Measurements from ENCODE around the gene NR1H2. TPM values are rescaled to one million over a fixed set of nuclear protein-coding genes. Genes with fewer than 3 reads are reported as not detected.
"Not testable (repeated sequence)": the region's sequence is repeated elsewhere in the genome, so short reads cannot be mapped to it uniquely, and the experiment has no call there.

NR1H2 gene
- total RNA-seq, 3 donors from 2014 or later: 106 to 107 (median 106) TPM

DNA sequence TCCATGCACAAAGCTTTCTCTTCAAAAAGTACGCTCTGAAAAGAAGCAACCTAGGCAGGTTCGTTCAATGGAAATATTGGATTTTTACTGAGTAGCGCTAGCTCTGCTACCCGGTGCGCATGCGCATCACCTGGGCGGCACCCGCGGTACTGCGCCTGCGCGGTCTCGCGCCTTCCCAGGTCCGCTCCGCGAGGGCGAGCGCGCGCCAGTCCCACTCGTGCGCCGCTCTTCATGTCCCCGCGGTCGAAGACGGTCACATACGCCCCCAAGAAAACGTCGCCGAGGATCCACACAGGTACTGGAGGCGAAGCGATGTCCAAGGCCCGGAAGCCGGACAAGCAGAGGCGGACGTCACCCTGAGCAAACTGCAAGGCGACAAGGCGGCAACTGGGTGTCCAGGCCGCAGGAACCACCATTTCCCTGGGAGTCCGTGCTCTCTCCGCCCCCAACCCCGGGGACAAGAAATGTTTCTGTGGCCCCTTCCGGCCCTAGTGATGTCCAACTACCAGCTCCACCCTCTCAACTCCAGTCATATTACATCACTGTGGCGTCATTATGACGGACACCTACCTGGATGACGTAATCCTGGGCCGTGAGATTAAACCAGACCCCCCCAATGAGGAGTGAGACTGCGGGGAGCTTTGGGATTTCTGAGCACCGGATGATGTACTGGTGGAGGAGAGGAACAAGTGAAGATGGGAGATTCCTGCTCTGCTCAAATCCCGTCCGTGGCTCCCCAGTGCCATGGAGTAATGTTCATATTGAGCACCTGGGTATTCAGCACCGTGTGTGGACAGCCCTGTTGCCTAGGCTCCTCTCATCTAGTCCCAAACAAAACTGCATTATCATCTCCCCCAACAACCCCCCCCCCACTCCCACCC is 42.3 kb upstream of the NR1H2 start:
- Mint-ChIP-seq H3K36me3 (ENCODE audit: insufficient read depth) (no peaks in the 10 kb centered on the region), H3K9me3 (no peaks in the 10 kb centered on the region), H3K27me3 (ENCODE audit: low read depth) (peaks cover 41% of the 10 kb centered on the region), H3K4me1 (ENCODE audit: low read depth) (peaks cover 52% of the 10 kb centered on the region), H3K4me3 (peak overlapping the region; percentile 74)
- peak; percentile 16 to 48 for ATAC-seq
- DNase-seq: peak; percentile 80

DNA sequence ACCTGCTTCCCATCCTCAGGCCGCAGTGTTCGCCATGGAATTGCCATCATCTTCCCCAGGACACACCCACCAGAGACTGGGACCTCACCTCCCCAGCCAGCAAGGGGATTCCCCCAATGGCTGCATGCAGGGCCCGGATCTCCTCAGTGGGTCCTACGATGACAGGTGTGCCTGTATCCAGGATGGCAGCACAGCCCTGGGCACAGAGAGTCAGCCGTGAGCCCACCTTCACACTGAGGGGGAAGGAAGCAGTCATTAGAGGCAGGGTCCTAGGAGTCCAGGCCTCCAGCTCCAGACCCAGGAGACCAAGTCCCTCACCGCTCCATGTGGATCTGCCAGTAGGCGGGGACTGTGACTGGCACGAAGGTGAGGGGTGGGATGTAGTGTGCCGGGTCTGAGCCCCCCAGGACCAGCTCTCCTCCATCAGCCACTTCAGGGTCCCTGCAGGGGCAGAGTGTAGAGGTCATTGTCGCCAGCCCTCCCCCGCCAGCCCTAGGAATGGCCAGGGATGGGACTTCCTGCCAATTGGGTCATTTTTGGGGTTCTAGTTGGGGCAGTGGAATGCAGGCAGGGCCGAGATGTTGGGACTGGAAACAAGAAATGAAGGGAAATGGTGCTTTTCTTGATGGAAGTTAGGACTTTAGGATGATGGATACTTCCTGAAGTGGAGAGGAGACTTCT is 41.4 kb upstream of the NR1H2 start:
- Mint-ChIP-seq H3K36me3 (ENCODE audit: insufficient read depth) (no peaks in the 10 kb centered on the region), H3K4me1 (ENCODE audit: low read depth) (peaks cover 43% of the 10 kb centered on the region), H3K4me3 (no peak overlapping the region), H3K9me3 (no peaks in the 10 kb centered on the region), H3K27me3 (ENCODE audit: low read depth) (peaks cover 32% of the 10 kb centered on the region)
- ATAC-seq: no peak
- DNase-seq: no peak

DNA sequence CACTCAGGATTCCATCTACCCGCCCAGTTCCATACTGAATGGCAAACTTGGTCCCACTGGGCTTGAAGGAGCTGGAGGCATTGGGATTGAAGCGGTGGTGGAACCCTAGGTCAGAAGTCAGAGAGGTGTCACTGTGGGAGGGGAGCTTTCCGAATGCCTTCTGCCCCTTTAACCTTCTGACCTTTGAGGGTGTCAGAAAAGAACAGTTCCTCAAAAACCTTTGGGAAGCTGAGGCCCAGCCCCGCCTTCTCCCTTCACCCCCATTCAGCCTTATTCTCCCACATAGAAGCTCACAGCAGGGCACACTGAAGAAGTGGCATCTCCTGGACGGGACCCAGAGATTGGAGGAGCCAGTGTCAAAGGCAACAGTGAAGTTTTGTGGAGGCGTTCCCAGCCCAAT is 39.2 kb upstream of the NR1H2 start:
- H3K36me3 Mint-ChIP-seq (ENCODE audit: insufficient read depth); H3K9me3 Mint-ChIP-seq; DNase-seq; ATAC-seq; H3K4me3 Mint-ChIP-seq: not testable (repeated sequence)
- Mint-ChIP-seq H3K27me3 (ENCODE audit: low read depth) (peaks cover 16% of the 10 kb centered on the region), H3K4me1 (ENCODE audit: low read depth) (peaks cover 27% of the 10 kb centered on the region)

DNA sequence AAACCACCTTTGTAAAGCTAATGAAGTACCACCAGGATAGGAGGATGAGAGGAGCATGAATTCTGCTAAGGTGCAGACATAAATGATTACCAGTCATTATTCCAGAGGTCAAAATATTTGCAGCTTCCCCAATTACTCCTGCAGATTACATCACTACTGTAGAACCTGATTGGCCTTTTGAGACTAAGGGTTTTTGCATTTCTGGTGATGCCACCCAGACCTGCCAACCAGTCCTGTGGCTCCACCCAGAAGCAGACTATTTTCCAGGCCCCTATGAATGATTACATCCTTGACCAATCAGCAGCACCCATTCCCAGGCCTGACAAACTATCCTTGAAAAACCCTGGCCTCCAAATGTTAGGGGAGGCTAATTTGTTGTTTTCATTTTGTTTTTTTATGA is 35.9 kb upstream of the NR1H2 start:
- ATAC-seq: no peak
- no peak for DNase-seq
- H3K4me3 Mint-ChIP-seq: no peak overlapping the region
- H3K9me3 Mint-ChIP-seq: no peaks in the 10 kb centered on the region
- no peaks in the 10 kb centered on the region for H3K36me3 Mint-ChIP-seq (ENCODE audit: insufficient read depth)
- H3K27me3 Mint-ChIP-seq (ENCODE audit: low read depth): peaks cover 3% of the 10 kb centered on the region
- H3K4me1 Mint-ChIP-seq (ENCODE audit: low read depth): peaks cover 8% of the 10 kb centered on the region

DNA sequence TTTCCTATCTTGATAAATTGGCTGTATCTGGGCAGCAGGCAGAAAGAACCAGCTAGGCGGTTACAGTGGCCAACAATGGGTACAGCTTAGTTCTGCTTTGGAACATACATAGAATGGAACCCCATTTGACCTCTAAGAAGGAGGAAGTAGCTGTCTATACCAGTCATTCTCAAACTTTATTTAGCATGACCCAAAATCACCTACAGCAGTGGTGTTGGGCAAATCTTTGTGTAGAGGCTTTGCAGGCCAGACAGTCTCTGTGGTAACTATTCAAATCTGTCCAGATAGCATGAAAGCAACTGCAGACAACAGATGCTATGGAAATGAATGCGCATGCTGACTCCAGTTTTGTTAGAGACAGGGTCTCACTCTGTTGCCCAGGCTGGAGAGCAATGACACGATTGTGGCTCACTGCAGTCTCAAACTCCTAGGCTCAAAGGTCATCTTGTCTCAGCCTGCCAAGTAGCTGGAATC is 35.1 kb upstream of the NR1H2 start:
- H3K9me3 Mint-ChIP-seq: peaks cover 1% of the 10 kb centered on the region
- ATAC-seq: peak in 1 of 2 donors; percentile 18

DNA sequence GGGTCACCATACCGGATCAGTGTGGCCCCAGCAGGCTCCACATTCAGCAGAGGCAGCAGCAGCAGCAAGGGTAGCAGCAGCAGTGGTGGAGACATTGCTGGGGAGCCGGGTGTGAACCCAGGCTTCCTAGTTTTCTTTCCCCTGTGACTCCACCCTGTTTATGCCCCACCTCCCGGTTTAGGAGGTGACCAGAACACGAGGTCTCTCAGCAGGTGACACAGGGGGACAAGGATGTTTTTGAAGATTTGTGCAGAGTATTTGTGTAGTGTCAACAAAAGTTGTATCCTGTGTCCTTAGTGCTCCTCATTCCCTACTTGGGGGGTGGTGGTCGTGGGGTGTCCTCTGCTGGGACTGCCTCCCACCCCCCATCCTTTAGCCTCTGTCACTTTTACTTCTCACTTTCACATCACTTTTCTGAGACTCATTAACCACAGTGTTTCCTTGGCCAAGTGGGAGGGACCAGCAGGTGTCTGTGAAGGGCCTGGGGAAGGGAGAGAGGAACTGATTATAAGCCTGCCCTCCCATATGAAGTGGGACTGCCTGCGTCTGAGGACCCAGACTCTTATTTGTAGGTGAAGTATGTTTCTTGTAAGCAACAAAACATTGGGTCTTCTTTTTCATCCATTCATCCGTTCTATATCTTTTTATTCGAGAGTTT is 31.5 kb upstream of the NR1H2 start:
- ATAC-seq (no peak), DNase-seq (no peak)
- Mint-ChIP-seq H3K36me3 (ENCODE audit: insufficient read depth) (no peaks in the 10 kb centered on the region), H3K4me1 (ENCODE audit: low read depth) (peaks cover 21% of the 10 kb centered on the region), H3K27me3 (ENCODE audit: low read depth) (no peaks in the 10 kb centered on the region), H3K9me3 (peaks cover 3% of the 10 kb centered on the region), H3K4me3 (no peak overlapping the region)

More for the DNA sequence above, 35.1 kb upstream of the NR1H2 start:
- Mint-ChIP-seq H3K4me1 (ENCODE audit: low read depth) (peaks cover 3% of the 10 kb centered on the region), H3K27me3 (ENCODE audit: low read depth) (no peaks in the 10 kb centered on the region), H3K4me3 (no peak overlapping the region), H3K36me3 (ENCODE audit: insufficient read depth) (no peaks in the 10 kb centered on the region)
- no peak for DNase-seq

DNA sequence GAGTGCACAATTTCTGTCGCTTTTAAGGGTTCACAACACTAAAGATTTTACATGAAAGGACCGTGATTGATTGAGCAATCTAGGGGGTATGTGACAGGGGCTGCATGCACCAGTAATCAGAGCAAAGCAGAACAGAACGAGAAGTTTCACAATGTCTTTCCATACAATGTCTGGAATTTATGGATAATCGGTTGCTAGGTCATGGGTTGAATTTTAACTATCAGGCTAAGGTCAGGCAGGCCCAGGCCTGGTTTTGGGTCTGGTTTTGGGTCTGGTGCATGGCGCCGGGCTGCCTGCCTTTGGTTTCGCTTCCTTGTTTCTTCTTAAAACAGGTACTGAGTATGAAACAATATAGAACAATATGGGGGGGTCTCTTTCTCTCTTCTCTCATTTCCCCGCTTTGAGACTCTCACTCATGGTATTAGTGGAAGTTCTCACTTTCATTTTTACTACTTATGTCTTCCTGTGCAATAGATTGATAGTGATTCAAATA is 29.1 kb upstream of the NR1H2 start:
- DNase-seq; H3K36me3 Mint-ChIP-seq (ENCODE audit: insufficient read depth); H3K27me3 Mint-ChIP-seq (ENCODE audit: low read depth); H3K9me3 Mint-ChIP-seq: not testable (repeated sequence)
- H3K4me1 Mint-ChIP-seq (ENCODE audit: low read depth): peaks cover 21% of the 10 kb centered on the region
- peak; percentile 83 to 88 for ATAC-seq
- H3K4me3 Mint-ChIP-seq: peak overlapping the region; percentile 42

DNA sequence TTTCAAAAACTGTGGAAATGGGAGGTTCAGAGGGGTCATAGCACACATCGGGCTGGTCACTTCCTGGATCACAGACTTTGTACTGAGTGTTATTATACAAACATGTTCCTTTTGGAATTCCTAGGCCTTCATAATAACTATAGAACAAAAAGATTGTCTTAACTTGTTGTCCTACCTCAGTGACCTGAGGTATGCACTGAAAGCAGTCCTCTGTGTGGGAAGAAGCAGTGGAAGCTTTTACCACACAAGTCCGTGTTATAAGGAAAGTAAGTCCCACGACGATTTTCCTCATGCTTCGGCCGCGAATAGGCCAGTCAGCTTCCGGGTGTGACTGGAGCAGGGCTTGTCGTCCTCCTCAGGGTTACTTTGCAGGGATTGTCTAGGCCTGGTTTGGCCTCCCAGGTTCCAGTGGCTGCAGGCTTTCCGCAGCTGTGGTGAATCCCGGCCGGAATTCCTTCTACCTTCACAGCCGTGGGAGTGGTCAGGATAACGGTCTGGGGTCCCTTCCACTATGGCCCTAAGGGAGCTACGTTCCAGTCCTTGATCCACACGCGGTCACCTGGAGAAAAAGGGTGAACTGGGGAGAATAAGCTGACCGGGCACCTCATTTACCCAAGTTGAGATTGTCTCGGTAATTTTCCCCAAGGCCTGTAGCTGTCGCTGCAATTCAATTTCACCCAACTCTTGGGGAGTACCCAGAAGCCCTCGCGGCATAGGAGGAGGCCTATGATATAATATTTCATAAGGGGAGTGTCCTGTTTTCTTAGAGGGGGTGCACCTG is 26.8 kb upstream of the NR1H2 start:
- H3K9me3 Mint-ChIP-seq: peaks cover 3% of the 10 kb centered on the region
- no peak overlapping the region for H3K4me3 Mint-ChIP-seq
- H3K27me3 Mint-ChIP-seq (ENCODE audit: low read depth): no peaks in the 10 kb centered on the region
- H3K4me1 Mint-ChIP-seq (ENCODE audit: low read depth): peaks cover 21% of the 10 kb centered on the region
- DNase-seq (no peak), ATAC-seq (no peak)
- H3K36me3 Mint-ChIP-seq (ENCODE audit: insufficient read depth): no peaks in the 10 kb centered on the region

DNA sequence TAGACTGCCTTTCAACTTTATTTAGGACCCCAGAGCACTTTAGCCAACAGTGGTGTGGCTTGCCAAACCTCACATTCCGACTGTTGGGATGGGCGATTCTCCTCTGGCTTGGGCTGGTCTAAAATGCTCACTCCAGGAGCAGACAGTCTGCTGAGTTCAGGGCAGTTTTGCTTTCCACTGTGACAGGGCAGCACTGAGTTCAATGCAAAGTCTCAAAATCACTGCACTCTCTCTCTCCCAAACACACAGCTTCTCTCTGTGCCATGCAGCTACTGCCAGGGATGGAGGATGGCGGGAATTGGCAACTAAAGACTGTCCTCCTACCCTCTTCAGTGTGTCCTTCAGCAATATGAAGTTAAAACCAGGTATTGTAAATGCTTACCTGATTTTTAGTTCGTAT is 24.0 kb upstream of the NR1H2 start:
- Mint-ChIP-seq H3K9me3 (no peaks in the 10 kb centered on the region), H3K4me1 (ENCODE audit: low read depth) (peaks cover 13% of the 10 kb centered on the region), H3K36me3 (ENCODE audit: insufficient read depth) (no peaks in the 10 kb centered on the region), H3K27me3 (ENCODE audit: low read depth) (no peaks in the 10 kb centered on the region), H3K4me3 (no peak overlapping the region)
- ATAC-seq: no peak
- no peak for DNase-seq

DNA sequence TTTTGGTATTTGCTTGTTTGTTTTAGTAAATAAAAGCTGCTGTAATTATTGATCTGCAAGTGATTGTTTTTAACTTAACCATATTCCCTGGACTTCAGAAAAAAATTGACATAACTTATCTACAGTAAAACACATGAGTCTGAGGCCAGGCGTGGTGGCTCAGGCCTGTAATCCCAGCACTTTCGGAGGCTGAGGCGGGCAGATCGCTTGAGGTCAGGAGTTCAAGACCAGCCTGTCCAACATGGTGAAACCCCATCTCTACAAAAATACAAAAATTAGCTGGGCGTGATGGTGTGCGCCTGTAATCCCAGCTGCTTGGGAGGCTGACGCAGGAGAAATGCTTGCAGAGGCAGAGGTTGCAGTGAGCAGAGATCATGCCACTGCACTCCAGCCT is 22.8 kb upstream of the NR1H2 start:
- not testable (repeated sequence) for H3K4me1 Mint-ChIP-seq (ENCODE audit: low read depth); DNase-seq; H3K9me3 Mint-ChIP-seq; H3K27me3 Mint-ChIP-seq (ENCODE audit: low read depth); ATAC-seq; H3K4me3 Mint-ChIP-seq; H3K36me3 Mint-ChIP-seq (ENCODE audit: insufficient read depth)

DNA sequence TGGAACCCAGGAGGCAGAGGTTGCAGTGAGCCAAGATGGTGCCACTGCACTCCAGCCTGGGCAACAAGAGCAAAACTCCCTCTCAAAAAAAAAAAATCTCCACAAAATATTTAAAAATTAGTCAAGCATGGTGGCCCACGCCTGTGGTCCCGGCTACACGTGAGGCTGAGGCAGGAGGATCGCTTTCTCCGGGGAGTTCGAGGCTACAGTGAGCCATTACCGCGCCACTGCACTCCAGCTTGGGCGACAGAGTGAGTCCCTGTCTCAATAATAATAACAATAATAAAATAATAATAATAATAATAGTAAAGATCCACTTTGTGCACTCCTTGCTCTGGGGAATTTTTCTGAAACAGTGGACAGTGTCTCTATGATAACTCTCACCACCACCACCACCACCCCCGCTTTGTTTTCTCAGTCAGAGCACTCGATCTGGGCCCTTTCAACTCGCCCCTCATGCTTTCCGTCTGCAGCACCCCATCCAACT is 19.5 kb upstream of the NR1H2 start:
- no peak for ATAC-seq
- Mint-ChIP-seq H3K4me3 (peak overlapping the region; percentile 88), H3K4me1 (ENCODE audit: low read depth) (peaks cover 39% of the 10 kb centered on the region), H3K36me3 (ENCODE audit: insufficient read depth) (no peaks in the 10 kb centered on the region), H3K27me3 (ENCODE audit: low read depth) (no peaks in the 10 kb centered on the region), H3K9me3 (peaks cover 3% of the 10 kb centered on the region)
- no peak for DNase-seq

DNA sequence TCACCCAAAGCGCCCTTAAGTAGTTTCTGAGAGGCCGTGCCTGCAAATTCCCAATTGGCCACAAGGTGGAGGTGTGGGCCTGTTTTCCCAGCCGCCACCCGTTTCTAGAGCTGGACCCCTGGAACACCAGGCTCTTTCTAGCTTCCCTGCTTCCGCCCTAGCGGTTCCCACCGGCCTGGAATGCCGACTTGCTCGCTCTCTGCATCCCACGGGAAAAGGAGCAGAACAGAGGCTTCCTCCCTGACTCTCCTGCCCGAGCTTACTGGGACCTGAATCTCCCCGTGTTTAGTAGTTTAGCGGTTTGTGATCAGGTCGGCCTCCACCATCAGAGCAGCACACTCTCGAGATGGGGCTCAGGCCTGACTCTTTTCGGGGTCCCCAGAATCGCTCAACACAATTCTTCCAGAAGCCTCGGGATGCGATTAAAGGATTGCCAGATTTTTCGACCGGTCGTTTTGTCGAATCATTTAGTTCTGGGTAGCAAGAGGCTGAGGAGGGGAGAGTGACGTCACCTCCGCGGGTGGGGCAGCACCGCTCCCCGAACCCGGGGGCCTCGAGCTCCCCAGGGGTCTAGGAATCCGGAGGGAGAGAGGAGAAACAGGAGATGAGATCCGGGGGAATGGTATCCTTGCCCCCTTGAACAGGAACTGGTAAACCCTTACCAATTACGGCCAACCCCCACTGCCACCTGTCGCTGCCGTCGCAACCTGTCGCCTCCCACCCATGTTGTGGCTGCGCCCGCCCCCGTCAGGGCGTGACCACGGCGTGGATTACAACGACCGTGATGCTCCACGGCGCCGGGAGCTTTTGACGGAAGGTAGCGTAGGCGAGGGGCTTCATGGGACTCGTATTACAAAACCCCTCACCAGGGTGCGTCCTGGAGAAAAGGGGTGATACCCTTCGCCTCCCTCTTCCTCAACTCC is 18.8 kb upstream of the NR1H2 start:
- DNase-seq (peak; percentile 88), ATAC-seq (peak; percentile 77)
- Mint-ChIP-seq H3K27me3 (ENCODE audit: low read depth) (no peaks in the 10 kb centered on the region), H3K4me3 (peak overlapping the region; percentile 88), H3K36me3 (ENCODE audit: insufficient read depth) (no peaks in the 10 kb centered on the region), H3K9me3 (peaks cover 3% of the 10 kb centered on the region), H3K4me1 (ENCODE audit: low read depth) (peaks cover 46% of the 10 kb centered on the region)

Data from activated T-cell treated with anti-CD3 and anti-CD28 coated beads, Interleukin-2, amount 50 U/mL, for 4 hours (primary cell).